GM23248 (cell line): ENCODE results near the gene IL1F10.

Experiments used
- EZH2 ChIP-seq: fragments of 200-600 bp; sonication (generic); IDR thresholded peaks from 2 replicates; pipeline ENCODE4 v1.6.1; 2018; ENCODE audit warnings: antibody characterized with exemption, mild to moderate bottlenecking; ENCODE audit not compliant: insufficient read depth, poor library complexity, severe bottlenecking
- EZH2phosphoT487 ChIP-seq: fragments of 200-600 bp; sonication (generic); IDR thresholded peaks from 2 replicates; pipeline ENCODE4 v1.6.1; 2018; ENCODE audit warnings: antibody characterized with exemption, moderate library complexity, mild to moderate bottlenecking, low read depth; ENCODE audit not compliant: insufficient read depth

DNA sequence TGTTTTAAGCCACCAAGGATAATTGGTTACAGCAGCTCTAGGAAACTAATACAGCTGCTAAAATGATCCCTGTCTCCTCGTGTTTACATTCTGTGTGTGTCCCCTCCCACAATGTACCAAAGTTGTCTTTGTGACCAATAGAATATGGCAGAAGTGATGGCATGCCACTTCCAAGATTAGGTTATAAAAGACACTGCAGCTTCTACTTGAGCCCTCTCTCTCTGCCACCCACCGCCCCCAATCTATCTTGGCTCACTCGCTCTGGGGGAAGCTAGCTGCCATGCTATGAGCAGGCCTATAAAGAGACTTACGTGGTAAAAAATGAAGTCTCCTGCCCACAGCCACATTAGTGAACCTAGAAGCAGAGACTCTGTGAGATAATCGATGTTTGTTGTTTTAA lies 3.5 kb upstream of the IL1F10 start:
- TF ChIP-seq EZH2phosphoT487 = no peak
- no peak for TF ChIP-seq EZH2
